AG09319 (cell line): Measurements from ENCODE around the gene ANKRD52.
"Not testable (repeated sequence)": the region's sequence is repeated elsewhere in the genome, so short reads cannot be mapped to it uniquely, and the experiment has no call there.

Experiments used
- DNase-seq: peaks from one replicate; pipeline ENCODE4 v3.0.0-alpha.2; 2010; ENCODE audit warnings: low read depth; ENCODE audit errors: extremely low read depth
- CTCF ChIP-seq: IDR thresholded peaks from 2 replicates; pipeline ENCODE4 v1.5.1; 2011; ENCODE audit warnings: low read depth, mild to moderate bottlenecking, inconsistent platforms, low read length, moderate library complexity

Gene ANKRD52

GRCh38 chr12:56299308-56299852 lies 41.2 kb upstream of the ANKRD52 start:
- no peak for DNase-seq
- TF ChIP-seq CTCF: no peak

DNA sequence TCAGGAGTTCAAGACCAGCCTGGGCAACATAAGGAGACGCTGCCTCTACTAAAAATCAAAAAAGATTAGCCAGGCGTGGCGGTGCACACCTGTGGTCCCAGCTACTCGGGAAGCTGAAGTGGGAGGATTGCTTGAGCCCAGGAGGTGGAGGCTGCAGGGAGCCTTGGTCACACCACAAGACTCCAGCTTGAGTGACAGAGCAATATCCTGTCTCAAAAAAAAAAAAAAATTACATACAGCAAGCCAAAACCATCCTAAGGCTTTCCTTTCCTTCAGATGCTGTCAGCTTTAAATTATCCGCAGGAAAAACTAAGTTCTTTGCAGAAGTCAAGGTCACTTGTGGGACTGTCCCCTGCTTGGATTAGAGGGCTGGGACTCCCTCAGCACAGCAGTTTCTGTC lies 40.6 kb upstream of the ANKRD52 start:
- no peak for TF ChIP-seq CTCF
- no peak for DNase-seq

DNA sequence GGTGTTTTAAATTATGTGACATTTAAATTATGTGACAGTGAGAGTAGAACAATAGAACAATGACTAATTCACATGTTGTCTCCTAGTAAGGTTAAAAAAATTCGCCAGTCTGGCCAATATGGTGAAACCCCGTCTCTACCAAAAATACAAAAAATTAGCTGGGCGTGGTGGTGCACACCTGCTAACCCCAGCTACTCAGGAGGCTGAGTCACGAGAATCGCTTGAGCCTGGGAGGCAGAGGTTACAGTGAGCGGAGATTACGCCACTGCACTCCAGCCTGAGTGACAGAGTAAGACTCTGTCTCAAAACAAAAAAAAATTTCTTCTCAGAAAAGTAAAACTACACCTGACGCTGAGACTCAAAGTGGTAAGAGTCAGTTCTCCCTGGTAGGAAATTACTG lies 39.2 kb upstream of the ANKRD52 start:
- TF ChIP-seq CTCF: no peak
- DNase-seq: no peak

- TF ChIP-seq CTCF: no peak
- DNase-seq: no peak
Observed at GRCh38 chr12:56296295-56296694, 38.1 kb upstream of the ANKRD52 start.

GRCh38 chr12:56293795-56294194 lies 35.6 kb upstream of the ANKRD52 start:
- no peak for DNase-seq
- no peak for TF ChIP-seq CTCF

GRCh38 chr12:56288705-56289387 lies 30.7 kb upstream of the ANKRD52 start:
- no peak for TF ChIP-seq CTCF
- no peak for DNase-seq

GRCh38 chr12:56286044-56286830 lies 28.1 kb upstream of the ANKRD52 start:
- no peak for DNase-seq
- no peak for TF ChIP-seq CTCF

- not testable (repeated sequence) for DNase-seq
Observed at GRCh38 chr12:56284263-56284662, 26.1 kb upstream of the ANKRD52 start.
